ENCODE measurements around the gene INPPL1. TPM values are rescaled to one million over a fixed set of nuclear protein-coding genes. Genes with fewer than 3 reads are reported as not detected.

Gene INPPL1
- total and polyA plus RNA-seq, 10 of the 15 experiments (the other 5 are each of a cell fraction or from before 2014, with no cell fraction given), result 0.47 to 116 (median 43.4) TPM

GRCh38 chr11:72283947-72284346 is 59.4 kb downstream of the INPPL1 start:
- no peaks in the 10 kb centered on the region for H3K36me3 ChIP-seq (ENCODE audit: control insufficient read depth in 2 of 2, insufficient read depth in 2 of 2, low read length in 1 of 2)
- no peaks in the 10 kb centered on the region for H3K27me3 ChIP-seq (replicated peaks in 1 of 2; ENCODE audit: control insufficient read depth in 2 of 2, insufficient read depth in 2 of 2, low read length in 1 of 2)
- intact Hi-C loops (cut with micrococcal nuclease; ENCODE audit: unreplicated experiment), result no loop called here
- no TSS peak for BruUV-seq (replicated peaks)
- no peaks in the 10 kb centered on the region for H4K20me1 ChIP-seq (ENCODE audit: control insufficient read depth, insufficient read depth)
- TF ChIP-seq EZH2 (IDR thresholded peaks at IDR 0.05; ENCODE audit: borderline replicate concordance, control insufficient read depth, low read depth, low read length), result no peak
- no peak for TF ChIP-seq SMC3 (IDR thresholded peaks at IDR 0.05; ENCODE audit: borderline replicate concordance, low read length)
- TF ChIP-seq BCL3 (IDR thresholded peaks at IDR 0.05; ENCODE audit: borderline replicate concordance, insufficient read depth, low read depth, low read length, poor library complexity, severe bottlenecking), result no peak
- TF ChIP-seq RELA (IDR thresholded peaks at IDR 0.05; ENCODE audit: borderline replicate concordance, partially characterized antibody), result no peak
- TF ChIP-seq CEBPB (IDR thresholded peaks at IDR 0.05; ENCODE audit: borderline replicate concordance in 1 of 2, low read depth in 2 of 2, low read length in 2 of 2), result no peak
- no peak for TF ChIP-seq POLR2AphosphoS5 (IDR thresholded peaks at IDR 0.05; ENCODE audit: low read length)
- no peak for TF ChIP-seq RBBP5 (conservative IDR thresholded peaks at IDR 0.05)
- TF ChIP-seq USF1 (IDR thresholded peaks at IDR 0.05; ENCODE audit: borderline replicate concordance, extremely low read length, insufficient read depth, low read depth, low read length), result no peak
- no peak for TF ChIP-seq REST (IDR thresholded peaks at IDR 0.05; ENCODE audit: low read depth, low read length)
- TF ChIP-seq ZZZ3 (IDR thresholded peaks at IDR 0.05; ENCODE audit: control insufficient read depth, insufficient read length, low read depth), result no peak
- TF ChIP-seq HCFC1 (IDR thresholded peaks at IDR 0.05; ENCODE audit: low read length), result no peak
- no peak for TF ChIP-seq SUPT20H (IDR thresholded peaks at IDR 0.05; ENCODE audit: borderline replicate concordance, control insufficient read depth, low read depth, low read length)
- CTCF ChIA-PET, result interaction anchor here (11.5 kb wide), 1 partner anchor 148 kb away, joined by 118 read pairs; the partner anchor contains the start of gene CLPB
- POLR2A ChIA-PET, result no interaction called here
- H3K9me3 ChIP-seq (replicated peaks; ENCODE audit: control insufficient read depth, insufficient read depth, low read length), result no peaks in the 10 kb centered on the region
- WGBS (ENCODE audit: insufficient coverage, insufficient replicate concordance, low lambda C conversion rate, missing lambda C conversion rate), result 7% methylated on average over 2 of the region's 2 CpGs
- SMC1A ChIA-PET (ENCODE audit: uncharacterized antibody, unreplicated experiment), result no interaction called here
- no peak overlapping the region for H3K4me3 ChIP-seq
- H3K4me2 ChIP-seq (ENCODE audit: control insufficient read depth, insufficient read depth), result no peak overlapping the region
- no peak for FAIRE-seq
- no peak for ATAC-seq
- H2AFZ ChIP-seq (ENCODE audit: control insufficient read depth, low read depth, low read length), result no peak overlapping the region
- in situ Hi-C loops (cut with MboI), result no loop called here
- no peak overlapping the region for H3K9ac ChIP-seq (ENCODE audit: control insufficient read depth, insufficient read depth, low read length)
- H3K4me1 ChIP-seq (ENCODE audit: control insufficient read depth, insufficient read depth, low read length), result no peaks in the 10 kb centered on the region
- H3K27ac ChIP-seq (ENCODE audit: control insufficient read depth, insufficient read depth), result no peak overlapping the region
- DNase-seq (ENCODE audit: low read depth, low spot score), result no peak
- H3K79me2 ChIP-seq (ENCODE audit: control insufficient read depth, insufficient read depth, low read length), result no peaks in the 10 kb centered on the region
- RAD21 ChIA-PET (ENCODE audit: unreplicated experiment), result no interaction called here
